WTC11 (cell line): ENCODE results near the gene MBD3L5.

ENCODE experiments used
- CBFB ChIP-seq: sonication (generic); formaldehyde crosslinking; IDR thresholded peaks from 2 replicates; pipeline ENCODE4 v1.8.1; 2022; ENCODE audit warnings: mild to moderate bottlenecking, low read depth, missing genetic modification reagents
- ETV6 ChIP-seq: sonication (generic); formaldehyde crosslinking; IDR thresholded peaks from 2 replicates; pipeline ENCODE4 v1.8.1; 2022; ENCODE audit warnings: mild to moderate bottlenecking, missing genetic modification reagents
- JUN ChIP-seq: sonication (generic); formaldehyde crosslinking; IDR thresholded peaks from 2 replicates; pipeline ENCODE4 v1.8.0; 2023; ENCODE audit warnings: mild to moderate bottlenecking, missing genetic modification reagents
- NFYB ChIP-seq: sonication (generic); formaldehyde crosslinking; conservative IDR thresholded peaks from 2 replicates; pipeline ENCODE4 v1.8.0; 2022; ENCODE audit warnings: low read depth, missing genetic modification reagents
- NR2C2 ChIP-seq: sonication (generic); formaldehyde crosslinking; IDR thresholded peaks from 2 replicates; pipeline ENCODE4 v1.8.0; 2022; ENCODE audit warnings: mild to moderate bottlenecking, missing genetic modification reagents
- SMAD4 ChIP-seq: sonication (generic); formaldehyde crosslinking; IDR thresholded peaks from 2 replicates; pipeline ENCODE4 v1.8.0; 2022; ENCODE audit warnings: mild to moderate bottlenecking, missing genetic modification reagents
- STAT6 ChIP-seq: sonication (generic); formaldehyde crosslinking; conservative IDR thresholded peaks from 2 replicates; pipeline ENCODE4 v1.8.1; 2023; ENCODE audit warnings: mild to moderate bottlenecking, low read depth, missing genetic modification reagents, moderate library complexity
- ZNF232 ChIP-seq: sonication (generic); formaldehyde crosslinking; IDR thresholded peaks from 2 replicates; pipeline ENCODE4 v1.8.0; 2022; ENCODE audit warnings: mild to moderate bottlenecking, missing genetic modification reagents
- TF ChIP-seq, protein P1 (sequence below): fragments of 200-600 bp; IDR thresholded peaks from 2 replicates; pipeline ENCODE4 v1.8.0; 2022; ENCODE audit warnings: antibody characterized with exemption
- TF ChIP-seq, protein P2 (sequence below): sonication (generic); formaldehyde crosslinking; IDR thresholded peaks from 2 replicates; pipeline ENCODE4 v1.8.1; 2023; ENCODE audit warnings: mild to moderate bottlenecking, missing genetic modification reagents, moderate library complexity
- TF ChIP-seq, protein P3 (sequence below): sonication (generic); formaldehyde crosslinking; IDR thresholded peaks from 2 replicates; pipeline ENCODE4 v1.8.0; 2023; ENCODE audit warnings: missing genetic modification reagents, mild to moderate bottlenecking, borderline replicate concordance
- TF ChIP-seq, protein P4 (sequence below): sonication (generic); formaldehyde crosslinking; IDR thresholded peaks from 2 replicates; pipeline ENCODE4 v1.8.1; 2022; ENCODE audit warnings: missing genetic modification reagents, borderline replicate concordance

- TF ChIP-seq ETV6 (no peak), SMAD4 (CRISPR knock-in tag) (no peak), STAT6 (no peak), NR2C2 (CRISPR knock-in tag) (no peak), JUN (CRISPR knock-in tag) (no peak), CBFB (CRISPR knock-in tag) (no peak), NFYB (no peak), ZNF232 (CRISPR knock-in tag) (no peak)
- TF ChIP-seq, protein P1, sequence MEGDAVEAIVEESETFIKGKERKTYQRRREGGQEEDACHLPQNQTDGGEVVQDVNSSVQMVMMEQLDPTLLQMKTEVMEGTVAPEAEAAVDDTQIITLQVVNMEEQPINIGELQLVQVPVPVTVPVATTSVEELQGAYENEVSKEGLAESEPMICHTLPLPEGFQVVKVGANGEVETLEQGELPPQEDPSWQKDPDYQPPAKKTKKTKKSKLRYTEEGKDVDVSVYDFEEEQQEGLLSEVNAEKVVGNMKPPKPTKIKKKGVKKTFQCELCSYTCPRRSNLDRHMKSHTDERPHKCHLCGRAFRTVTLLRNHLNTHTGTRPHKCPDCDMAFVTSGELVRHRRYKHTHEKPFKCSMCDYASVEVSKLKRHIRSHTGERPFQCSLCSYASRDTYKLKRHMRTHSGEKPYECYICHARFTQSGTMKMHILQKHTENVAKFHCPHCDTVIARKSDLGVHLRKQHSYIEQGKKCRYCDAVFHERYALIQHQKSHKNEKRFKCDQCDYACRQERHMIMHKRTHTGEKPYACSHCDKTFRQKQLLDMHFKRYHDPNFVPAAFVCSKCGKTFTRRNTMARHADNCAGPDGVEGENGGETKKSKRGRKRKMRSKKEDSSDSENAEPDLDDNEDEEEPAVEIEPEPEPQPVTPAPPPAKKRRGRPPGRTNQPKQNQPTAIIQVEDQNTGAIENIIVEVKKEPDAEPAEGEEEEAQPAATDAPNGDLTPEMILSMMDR: no peak
- TF ChIP-seq, protein P2, sequence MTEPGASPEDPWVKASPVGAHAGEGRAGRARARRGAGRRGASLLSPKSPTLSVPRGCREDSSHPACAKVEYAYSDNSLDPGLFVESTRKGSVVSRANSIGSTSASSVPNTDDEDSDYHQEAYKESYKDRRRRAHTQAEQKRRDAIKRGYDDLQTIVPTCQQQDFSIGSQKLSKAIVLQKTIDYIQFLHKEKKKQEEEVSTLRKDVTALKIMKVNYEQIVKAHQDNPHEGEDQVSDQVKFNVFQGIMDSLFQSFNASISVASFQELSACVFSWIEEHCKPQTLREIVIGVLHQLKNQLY (CRISPR knock-in tag): no peak
- TF ChIP-seq, protein P3, sequence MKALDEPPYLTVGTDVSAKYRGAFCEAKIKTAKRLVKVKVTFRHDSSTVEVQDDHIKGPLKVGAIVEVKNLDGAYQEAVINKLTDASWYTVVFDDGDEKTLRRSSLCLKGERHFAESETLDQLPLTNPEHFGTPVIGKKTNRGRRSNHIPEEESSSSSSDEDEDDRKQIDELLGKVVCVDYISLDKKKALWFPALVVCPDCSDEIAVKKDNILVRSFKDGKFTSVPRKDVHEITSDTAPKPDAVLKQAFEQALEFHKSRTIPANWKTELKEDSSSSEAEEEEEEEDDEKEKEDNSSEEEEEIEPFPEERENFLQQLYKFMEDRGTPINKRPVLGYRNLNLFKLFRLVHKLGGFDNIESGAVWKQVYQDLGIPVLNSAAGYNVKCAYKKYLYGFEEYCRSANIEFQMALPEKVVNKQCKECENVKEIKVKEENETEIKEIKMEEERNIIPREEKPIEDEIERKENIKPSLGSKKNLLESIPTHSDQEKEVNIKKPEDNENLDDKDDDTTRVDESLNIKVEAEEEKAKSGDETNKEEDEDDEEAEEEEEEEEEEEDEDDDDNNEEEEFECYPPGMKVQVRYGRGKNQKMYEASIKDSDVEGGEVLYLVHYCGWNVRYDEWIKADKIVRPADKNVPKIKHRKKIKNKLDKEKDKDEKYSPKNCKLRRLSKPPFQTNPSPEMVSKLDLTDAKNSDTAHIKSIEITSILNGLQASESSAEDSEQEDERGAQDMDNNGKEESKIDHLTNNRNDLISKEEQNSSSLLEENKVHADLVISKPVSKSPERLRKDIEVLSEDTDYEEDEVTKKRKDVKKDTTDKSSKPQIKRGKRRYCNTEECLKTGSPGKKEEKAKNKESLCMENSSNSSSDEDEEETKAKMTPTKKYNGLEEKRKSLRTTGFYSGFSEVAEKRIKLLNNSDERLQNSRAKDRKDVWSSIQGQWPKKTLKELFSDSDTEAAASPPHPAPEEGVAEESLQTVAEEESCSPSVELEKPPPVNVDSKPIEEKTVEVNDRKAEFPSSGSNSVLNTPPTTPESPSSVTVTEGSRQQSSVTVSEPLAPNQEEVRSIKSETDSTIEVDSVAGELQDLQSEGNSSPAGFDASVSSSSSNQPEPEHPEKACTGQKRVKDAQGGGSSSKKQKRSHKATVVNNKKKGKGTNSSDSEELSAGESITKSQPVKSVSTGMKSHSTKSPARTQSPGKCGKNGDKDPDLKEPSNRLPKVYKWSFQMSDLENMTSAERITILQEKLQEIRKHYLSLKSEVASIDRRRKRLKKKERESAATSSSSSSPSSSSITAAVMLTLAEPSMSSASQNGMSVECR: no peak
- TF ChIP-seq, protein P4, sequence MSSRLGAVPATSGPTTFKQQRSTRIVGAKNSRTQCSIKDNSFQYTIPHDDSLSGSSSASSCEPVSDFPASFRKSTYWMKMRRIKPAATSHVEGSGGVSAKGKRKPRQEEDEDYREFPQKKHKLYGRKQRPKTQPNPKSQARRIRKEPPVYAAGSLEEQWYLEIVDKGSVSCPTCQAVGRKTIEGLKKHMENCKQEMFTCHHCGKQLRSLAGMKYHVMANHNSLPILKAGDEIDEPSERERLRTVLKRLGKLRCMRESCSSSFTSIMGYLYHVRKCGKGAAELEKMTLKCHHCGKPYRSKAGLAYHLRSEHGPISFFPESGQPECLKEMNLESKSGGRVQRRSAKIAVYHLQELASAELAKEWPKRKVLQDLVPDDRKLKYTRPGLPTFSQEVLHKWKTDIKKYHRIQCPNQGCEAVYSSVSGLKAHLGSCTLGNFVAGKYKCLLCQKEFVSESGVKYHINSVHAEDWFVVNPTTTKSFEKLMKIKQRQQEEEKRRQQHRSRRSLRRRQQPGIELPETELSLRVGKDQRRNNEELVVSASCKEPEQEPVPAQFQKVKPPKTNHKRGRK (CRISPR knock-in tag): no peak
Observed at GRCh38 chr19:7072541-7072940, 42.2 kb downstream of the MBD3L5 start.
